Measurements from ENCODE around the gene HINT3.
"Not testable (repeated sequence)": the region's sequence is repeated elsewhere in the genome, so short reads cannot be mapped to it uniquely, and the experiment has no call there.

Gene HINT3

DNA sequence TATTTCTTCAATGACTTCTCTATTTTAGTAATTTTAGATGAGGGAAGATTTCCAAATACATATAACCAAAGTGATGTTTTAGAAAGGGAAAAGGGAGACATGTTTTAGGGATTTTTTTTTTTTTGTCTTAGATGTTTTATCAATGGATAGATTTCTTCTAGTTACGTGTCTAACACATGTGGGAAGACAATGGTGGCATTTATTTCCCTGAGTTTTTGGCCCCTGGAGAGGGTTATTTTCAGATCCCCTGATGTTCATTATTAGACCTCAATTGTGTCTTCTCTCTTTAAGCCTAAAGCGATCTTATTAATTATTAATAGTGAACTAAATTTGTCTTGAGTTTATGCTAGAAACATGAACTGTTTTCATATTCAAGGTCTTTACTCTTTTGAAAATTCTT, 60.0 kb downstream of the HINT3 start:
- TF ChIP-seq, protein P1, sequence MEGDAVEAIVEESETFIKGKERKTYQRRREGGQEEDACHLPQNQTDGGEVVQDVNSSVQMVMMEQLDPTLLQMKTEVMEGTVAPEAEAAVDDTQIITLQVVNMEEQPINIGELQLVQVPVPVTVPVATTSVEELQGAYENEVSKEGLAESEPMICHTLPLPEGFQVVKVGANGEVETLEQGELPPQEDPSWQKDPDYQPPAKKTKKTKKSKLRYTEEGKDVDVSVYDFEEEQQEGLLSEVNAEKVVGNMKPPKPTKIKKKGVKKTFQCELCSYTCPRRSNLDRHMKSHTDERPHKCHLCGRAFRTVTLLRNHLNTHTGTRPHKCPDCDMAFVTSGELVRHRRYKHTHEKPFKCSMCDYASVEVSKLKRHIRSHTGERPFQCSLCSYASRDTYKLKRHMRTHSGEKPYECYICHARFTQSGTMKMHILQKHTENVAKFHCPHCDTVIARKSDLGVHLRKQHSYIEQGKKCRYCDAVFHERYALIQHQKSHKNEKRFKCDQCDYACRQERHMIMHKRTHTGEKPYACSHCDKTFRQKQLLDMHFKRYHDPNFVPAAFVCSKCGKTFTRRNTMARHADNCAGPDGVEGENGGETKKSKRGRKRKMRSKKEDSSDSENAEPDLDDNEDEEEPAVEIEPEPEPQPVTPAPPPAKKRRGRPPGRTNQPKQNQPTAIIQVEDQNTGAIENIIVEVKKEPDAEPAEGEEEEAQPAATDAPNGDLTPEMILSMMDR (IDR thresholded peaks at IDR 0.05; ENCODE audit: low read depth, low read length, missing control alignments), result no peak
- H3K4me3 ChIP-seq (ENCODE audit: low read depth, low read length), result no peak overlapping the region
- no peak for DNase-seq (ENCODE audit: low read depth)

DNA sequence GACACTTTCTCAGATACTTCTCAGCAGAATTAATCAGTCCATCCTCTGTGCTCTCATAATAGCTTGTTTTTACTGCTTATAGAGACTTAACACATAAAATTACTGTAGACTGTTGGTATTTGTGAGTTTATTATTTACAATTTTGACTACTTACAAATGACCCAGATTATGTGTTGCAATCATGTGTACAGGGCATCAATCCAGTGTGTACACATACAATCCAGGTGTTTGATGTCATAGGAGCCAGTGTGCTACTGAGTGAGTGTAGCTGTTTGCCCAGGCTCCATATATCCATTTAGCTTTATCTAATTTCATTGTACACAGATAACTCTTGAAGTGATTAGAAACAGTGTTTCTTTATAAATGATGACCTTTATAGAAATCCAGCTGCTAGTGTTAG, 61.1 kb downstream of the HINT3 start:
- TF ChIP-seq, protein P1 (IDR thresholded peaks at IDR 0.05; ENCODE audit: low read depth, low read length, missing control alignments), result no peak
- no peak for DNase-seq (ENCODE audit: low read depth)
- no peak overlapping the region for H3K4me3 ChIP-seq (ENCODE audit: low read depth, low read length)

DNA sequence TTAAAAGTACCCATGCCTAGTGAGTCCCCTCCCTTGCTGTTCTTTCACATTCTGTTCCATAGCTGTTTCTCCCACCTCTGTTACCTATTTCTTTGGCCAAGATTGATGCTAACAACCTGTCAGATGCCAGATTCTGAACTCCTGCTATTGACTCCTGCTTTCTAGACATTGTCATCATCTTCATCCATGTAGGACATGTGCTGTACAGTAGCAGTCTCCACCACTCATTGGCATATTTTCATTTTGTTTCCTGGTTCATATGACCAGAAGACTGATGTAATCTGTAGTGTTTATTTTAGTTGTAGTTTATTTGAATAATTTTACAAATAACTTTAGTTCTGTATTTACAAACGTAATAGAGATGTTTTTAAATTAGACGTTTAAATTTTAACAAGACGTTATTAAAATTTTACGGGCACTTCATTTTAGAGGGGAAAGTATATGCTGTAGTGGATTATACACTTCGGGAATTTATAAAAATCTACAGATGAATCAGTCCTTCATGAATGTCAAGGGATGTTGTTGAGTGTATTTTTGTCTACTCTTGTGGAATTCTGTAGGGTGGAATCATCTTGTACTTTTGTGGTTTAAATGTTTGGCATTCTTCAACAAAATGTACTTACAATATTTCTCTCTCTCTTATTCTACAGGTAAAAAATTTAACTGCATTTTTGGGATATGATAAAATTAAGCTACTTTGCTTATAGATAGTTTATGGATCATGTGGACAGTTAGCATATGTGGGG, 63.9 kb downstream of the HINT3 start:
- no peak for DNase-seq (ENCODE audit: low read depth)
- H3K4me3 ChIP-seq (ENCODE audit: low read depth, low read length), result no peak overlapping the region
- TF ChIP-seq, protein P1 (IDR thresholded peaks at IDR 0.05; ENCODE audit: low read depth, low read length, missing control alignments), result no peak

- not testable (repeated sequence) for DNase-seq (ENCODE audit: low read depth); H3K4me3 ChIP-seq (ENCODE audit: low read depth, low read length)
Observed at GRCh38 chr6:126023474-126023873, 66.9 kb downstream of the HINT3 start.

DNA sequence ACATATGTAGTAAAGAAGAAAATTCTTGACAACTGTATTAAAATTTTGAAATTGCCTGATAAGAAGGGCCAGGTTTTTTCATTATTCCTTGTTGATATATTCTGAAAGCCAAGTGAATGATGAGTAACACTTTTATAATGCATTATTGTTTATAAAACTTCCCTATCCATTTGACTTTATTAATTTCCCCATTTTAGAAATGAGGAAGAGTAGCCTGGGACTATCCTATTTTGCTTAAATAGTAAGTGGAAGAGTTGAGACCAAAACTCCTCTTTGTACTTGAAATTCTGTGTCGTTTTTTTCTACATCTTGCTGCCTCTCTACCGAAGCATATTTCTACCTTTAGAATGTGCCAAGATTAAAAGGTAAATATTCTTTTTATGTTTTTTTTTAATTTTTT, 69.4 kb downstream of the HINT3 start:
- no peak for DNase-seq (ENCODE audit: low read depth)
- TF ChIP-seq, protein P1 (IDR thresholded peaks at IDR 0.05; ENCODE audit: low read depth, low read length, missing control alignments), result no peak
- no peak overlapping the region for H3K4me3 ChIP-seq (ENCODE audit: low read depth, low read length)

DNA sequence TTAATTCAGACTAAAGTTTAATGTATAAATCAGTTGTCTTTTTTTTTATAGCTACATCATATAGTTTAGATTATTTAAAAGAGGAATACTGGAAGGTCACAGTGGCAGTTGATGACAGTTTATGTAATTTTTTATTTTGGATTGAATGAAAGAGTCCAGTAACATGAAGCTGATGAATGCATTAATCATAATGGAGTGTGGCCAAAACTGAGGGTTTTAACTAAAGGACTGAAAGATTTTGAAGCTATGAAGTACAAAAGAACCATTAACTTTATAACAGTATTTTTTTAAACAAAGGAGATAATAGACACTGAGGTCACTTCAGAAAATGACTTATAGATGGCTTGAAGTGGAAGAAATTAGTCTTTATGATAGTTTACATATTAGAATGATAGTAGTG, 71.0 kb downstream of the HINT3 start:
- no peak overlapping the region for H3K4me3 ChIP-seq (ENCODE audit: low read depth, low read length)
- DNase-seq (ENCODE audit: low read depth), result no peak
- TF ChIP-seq, protein P1 (IDR thresholded peaks at IDR 0.05; ENCODE audit: low read depth, low read length, missing control alignments), result no peak

Data from GM12864 (cell line).